Suprapubic skin (tissue), 4 donors: Measurements from ENCODE around the gene ITPRID1. TPM values are rescaled to one million over a fixed set of nuclear protein-coding genes. Genes with fewer than 3 reads are reported as not detected.

Experiments used
- DNase-seq, 2 donors: peaks; one replicate each; pipeline ENCODE4 v3.0.0-alpha.2; 2019; ENCODE audit warnings: low spot score in 2 of 2
- H3K27ac ChIP-seq: fragments of 200-600 bp; sonication (generic); one replicate; pipeline ENCODE4 v1.5.1; 2019
- H3K27me3 ChIP-seq: fragments of 200-600 bp; sonication (generic); one replicate; pipeline ENCODE4 v1.5.1; 2019
- H3K36me3 ChIP-seq: fragments of 200-600 bp; sonication (generic); one replicate; pipeline ENCODE4 v1.5.1; 2019
- H3K4me1 ChIP-seq: fragments of 200-600 bp; sonication (generic); one replicate; pipeline ENCODE4 v1.5.1; 2019
- H3K4me3 ChIP-seq: fragments of 200-600 bp; sonication (generic); one replicate; pipeline ENCODE4 v1.5.1; 2019; ENCODE audit warnings: mild to moderate bottlenecking
- H3K9me3 ChIP-seq: fragments of 200-600 bp; sonication (generic); one replicate; pipeline ENCODE4 v1.5.1; 2019
- CTCF ChIP-seq, 2 donors: fragments of 200-600 bp in 1 of 2; fragments of 450-650 bp in 1 of 2; sonication (generic) in 1 of 2; IDR thresholded peaks; one replicate each; pipeline ENCODE4 v1.5.1; 2016 to 2019; ENCODE audit warnings: antibody characterized with exemption in 2 of 2, mild to moderate bottlenecking in 1 of 2, moderate library complexity in 1 of 2
- EP300 ChIP-seq: sonication (generic); formaldehyde crosslinking; IDR thresholded peaks from one replicate; pipeline ENCODE4 v1.6.1; 2017; ENCODE audit warnings: antibody characterized with exemption
- POLR2A ChIP-seq, 2 donors: fragments of 450-650 bp; IDR thresholded peaks; one replicate each; pipeline ENCODE4 v1.6.1; 2017; ENCODE audit warnings: antibody characterized with exemption in 2 of 2, mild to moderate bottlenecking in 2 of 2, moderate library complexity in 2 of 2
- POLR2AphosphoS5 ChIP-seq, 3 donors: sonication (generic); formaldehyde crosslinking; IDR thresholded peaks; one replicate each; pipeline ENCODE4 v1.6.1; 2017; ENCODE audit warnings: antibody characterized with exemption in 3 of 3
- WGBS: methylation state at CpG from one replicate; pipeline ENCODE4 v1.1.5; 2018; 5-methylcytosine and 5-hydroxymethylcytosine counted together
- total RNA-seq, 4 donors: library from RNA; depleted of rRNA; stranded (reverse); fragments of >200 nt; gene quantifications; one replicate each; pipeline ENCODE4 v1.1.0, GENCODE V29; 2016

ITPRID1 gene
- total RNA-seq, 4 donors from 2014 or later = 4.4 to 27.7 (median 7.9) TPM

- no peak for TF ChIP-seq EP300
- no peak for TF ChIP-seq POLR2A (IDR thresholded peaks at IDR 0.05)
- TF ChIP-seq POLR2AphosphoS5 (IDR thresholded peaks at IDR 0.05) = no peak
- TF ChIP-seq CTCF (IDR thresholded peaks at IDR 0.05) = no peak
- no peaks in the 10 kb centered on the region for H3K36me3 ChIP-seq
- no peak for DNase-seq
- H3K4me3 ChIP-seq = no peak overlapping the region
- 88% methylated on average over 1 of the region's 1 CpG for WGBS
- no peaks in the 10 kb centered on the region for H3K4me1 ChIP-seq
- H3K27ac ChIP-seq = no peak overlapping the region
- no peaks in the 10 kb centered on the region for H3K9me3 ChIP-seq
- peaks cover 3% of the 10 kb centered on the region for H3K27me3 ChIP-seq
These were observed 26.4 kb upstream of the ITPRID1 start for GRCh38 chr7:31487476-31487875.

- H3K27ac ChIP-seq = no peak overlapping the region
- no peak overlapping the region for H3K4me3 ChIP-seq
- DNase-seq = no peak
- H3K27me3 ChIP-seq = peaks cover 3% of the 10 kb centered on the region
- TF ChIP-seq CTCF (IDR thresholded peaks at IDR 0.05) (peak in 1 of 2 donors; percentile 42), EP300 (no peak), POLR2AphosphoS5 (IDR thresholded peaks at IDR 0.05) (no peak), POLR2A (IDR thresholded peaks at IDR 0.05) (no peak)
- WGBS = 44% methylated on average over 15 of the region's 15 CpGs
- H3K4me1 ChIP-seq = no peaks in the 10 kb centered on the region
- no peaks in the 10 kb centered on the region for H3K9me3 ChIP-seq
- H3K36me3 ChIP-seq = no peaks in the 10 kb centered on the region
These were observed 25.2 kb upstream of the ITPRID1 start for GRCh38 chr7:31488562-31489203.

- WGBS = 56% methylated on average over 2 of the region's 2 CpGs
- TF ChIP-seq POLR2A (IDR thresholded peaks at IDR 0.05) = no peak
- no peak for TF ChIP-seq POLR2AphosphoS5 (IDR thresholded peaks at IDR 0.05)
- TF ChIP-seq CTCF (IDR thresholded peaks at IDR 0.05) = no peak
- TF ChIP-seq EP300 = no peak
These were observed 23.0 kb upstream of the ITPRID1 start for GRCh38 chr7:31490796-31491314.

GRCh38 chr7:31492086-31492485, 21.8 kb upstream of the ITPRID1 start:
- no peak overlapping the region for H3K4me3 ChIP-seq
- H3K27ac ChIP-seq = no peak overlapping the region
- peaks cover 3% of the 10 kb centered on the region for H3K27me3 ChIP-seq
- H3K4me1 ChIP-seq = no peaks in the 10 kb centered on the region
- no peaks in the 10 kb centered on the region for H3K36me3 ChIP-seq
- no peak for DNase-seq
- TF ChIP-seq POLR2AphosphoS5 (IDR thresholded peaks at IDR 0.05) (no peak), EP300 (no peak), POLR2A (IDR thresholded peaks at IDR 0.05) (no peak), CTCF (IDR thresholded peaks at IDR 0.05) (no peak)
- no peaks in the 10 kb centered on the region for H3K9me3 ChIP-seq
- 87% methylated on average over 4 of the region's 4 CpGs for WGBS

More at GRCh38 chr7:31490796-31491314, 23.0 kb upstream of the ITPRID1 start:
- H3K27ac ChIP-seq = no peak overlapping the region
- H3K27me3 ChIP-seq = peaks cover 3% of the 10 kb centered on the region
- no peak overlapping the region for H3K4me3 ChIP-seq
- H3K4me1 ChIP-seq = no peaks in the 10 kb centered on the region
- H3K36me3 ChIP-seq = no peaks in the 10 kb centered on the region
- DNase-seq = no peak
- H3K9me3 ChIP-seq = no peaks in the 10 kb centered on the region

GRCh38 chr7:31493714-31494181, 20.1 kb upstream of the ITPRID1 start:
- DNase-seq = no peak
- H3K4me1 ChIP-seq = no peaks in the 10 kb centered on the region
- no peak overlapping the region for H3K27ac ChIP-seq
- H3K36me3 ChIP-seq = no peaks in the 10 kb centered on the region
- H3K27me3 ChIP-seq = peaks cover 3% of the 10 kb centered on the region
- H3K9me3 ChIP-seq = no peaks in the 10 kb centered on the region
- H3K4me3 ChIP-seq = no peak overlapping the region
- WGBS = 34% methylated on average over 3 of the region's 3 CpGs
- TF ChIP-seq CTCF (IDR thresholded peaks at IDR 0.05) = no peak
- TF ChIP-seq POLR2AphosphoS5 (IDR thresholded peaks at IDR 0.05) = no peak
- no peak for TF ChIP-seq EP300
- no peak for TF ChIP-seq POLR2A (IDR thresholded peaks at IDR 0.05)
